GM18868 (cell line): ENCODE data around the gene ZBTB37.
"Not testable (repeated sequence)": the region's sequence is repeated elsewhere in the genome, so short reads cannot be mapped to it uniquely, and the experiment has no call there.

Experiments used
- ATAC-seq: cut with Tn5 transposase; IDR thresholded peaks from one replicate; pipeline ENCODE4 v1.9.1; 2021; ENCODE audit warnings: mild to moderate bottlenecking, moderate library complexity; ENCODE audit not compliant: unreplicated experiment

Gene ZBTB37, protein sequence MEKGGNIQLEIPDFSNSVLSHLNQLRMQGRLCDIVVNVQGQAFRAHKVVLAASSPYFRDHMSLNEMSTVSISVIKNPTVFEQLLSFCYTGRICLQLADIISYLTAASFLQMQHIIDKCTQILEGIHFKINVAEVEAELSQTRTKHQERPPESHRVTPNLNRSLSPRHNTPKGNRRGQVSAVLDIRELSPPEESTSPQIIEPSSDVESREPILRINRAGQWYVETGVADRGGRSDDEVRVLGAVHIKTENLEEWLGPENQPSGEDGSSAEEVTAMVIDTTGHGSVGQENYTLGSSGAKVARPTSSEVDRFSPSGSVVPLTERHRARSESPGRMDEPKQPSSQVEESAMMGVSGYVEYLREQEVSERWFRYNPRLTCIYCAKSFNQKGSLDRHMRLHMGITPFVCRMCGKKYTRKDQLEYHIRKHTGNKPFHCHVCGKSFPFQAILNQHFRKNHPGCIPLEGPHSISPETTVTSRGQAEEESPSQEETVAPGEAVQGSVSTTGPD

DNA sequence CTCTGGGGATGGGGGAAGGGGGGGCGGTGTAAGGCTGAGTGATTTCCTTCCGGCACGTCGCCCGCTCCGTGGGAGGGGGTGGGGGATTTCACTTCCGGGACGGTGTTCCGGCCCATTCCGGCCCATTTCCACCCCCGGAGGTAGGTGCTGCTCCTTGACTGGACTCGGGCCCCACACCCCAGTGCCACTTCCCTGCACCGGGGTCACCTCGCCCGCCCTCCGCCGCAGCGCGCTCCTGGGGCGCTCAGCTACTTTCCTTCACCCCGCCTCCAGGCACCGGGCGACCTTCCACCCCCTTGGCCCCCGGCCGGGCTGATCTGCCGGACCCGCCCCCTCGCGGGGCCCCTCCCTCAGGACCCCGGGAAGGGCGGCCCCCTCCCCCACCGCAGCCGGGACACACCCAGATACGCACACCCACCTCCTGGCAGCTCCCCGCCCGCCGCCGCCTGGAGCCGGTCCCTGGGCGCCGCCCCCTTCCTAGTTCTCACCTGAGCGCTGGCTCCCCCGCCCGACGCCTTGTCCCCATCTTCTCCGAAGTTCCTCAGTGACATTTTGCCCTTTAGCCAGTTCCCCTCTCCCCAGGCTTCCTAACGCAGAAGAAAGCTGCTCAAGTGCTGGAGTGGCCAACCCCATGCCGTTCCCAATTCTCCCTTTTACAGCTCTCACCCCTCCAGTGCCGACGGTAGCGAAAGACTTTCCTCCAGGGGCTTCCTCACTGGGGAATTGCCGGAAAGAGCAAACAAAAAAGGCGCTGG is at the start of gene ZBTB37:
Gene ZBTB37 (plus strand): TSS at position 115 of the 755 bp plus-strand sequence. CDS start 1,846 bp downstream, outside the sequence.
- ATAC-seq, result peak; percentile 63

DNA sequence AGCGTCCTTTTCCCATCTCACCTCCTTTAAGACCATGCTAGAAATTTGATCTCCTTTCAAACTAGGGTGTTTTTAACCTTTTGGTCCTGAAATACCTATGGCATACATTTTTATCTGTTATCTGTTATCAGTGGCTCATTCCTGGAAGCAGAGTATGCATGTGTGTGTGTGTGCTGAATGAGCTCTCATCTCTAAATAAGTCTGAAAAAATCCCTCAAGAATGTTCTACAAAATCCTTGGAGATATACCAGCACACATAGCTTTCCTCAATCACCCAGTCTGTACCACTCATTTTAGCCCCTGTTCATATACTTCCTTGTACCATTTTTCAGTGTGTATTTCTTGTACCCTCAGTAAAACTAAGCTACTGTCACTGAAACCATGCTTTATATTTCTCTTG is 49.7 kb upstream of the ZBTB37 start:
- ATAC-seq, result no peak

DNA sequence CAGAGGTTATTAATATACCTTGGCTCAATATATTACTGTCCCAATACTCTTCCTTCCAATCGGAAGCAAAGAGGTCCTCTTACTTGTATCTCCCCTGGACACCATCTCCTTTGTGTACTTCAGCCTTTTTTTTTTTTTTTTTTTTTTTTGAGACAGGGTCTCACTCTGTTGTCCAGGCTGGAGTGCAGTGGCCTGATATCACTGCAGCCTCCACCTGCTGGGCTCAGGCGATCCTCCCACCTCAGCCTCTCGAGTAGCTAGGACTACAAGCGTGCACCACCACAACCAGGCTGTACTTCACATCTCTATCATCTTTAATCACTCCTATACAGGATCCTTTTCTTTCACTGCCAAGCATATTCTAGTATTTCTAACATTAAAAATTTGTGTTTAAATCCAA is 46.5 kb upstream of the ZBTB37 start:
- no peak for ATAC-seq

DNA sequence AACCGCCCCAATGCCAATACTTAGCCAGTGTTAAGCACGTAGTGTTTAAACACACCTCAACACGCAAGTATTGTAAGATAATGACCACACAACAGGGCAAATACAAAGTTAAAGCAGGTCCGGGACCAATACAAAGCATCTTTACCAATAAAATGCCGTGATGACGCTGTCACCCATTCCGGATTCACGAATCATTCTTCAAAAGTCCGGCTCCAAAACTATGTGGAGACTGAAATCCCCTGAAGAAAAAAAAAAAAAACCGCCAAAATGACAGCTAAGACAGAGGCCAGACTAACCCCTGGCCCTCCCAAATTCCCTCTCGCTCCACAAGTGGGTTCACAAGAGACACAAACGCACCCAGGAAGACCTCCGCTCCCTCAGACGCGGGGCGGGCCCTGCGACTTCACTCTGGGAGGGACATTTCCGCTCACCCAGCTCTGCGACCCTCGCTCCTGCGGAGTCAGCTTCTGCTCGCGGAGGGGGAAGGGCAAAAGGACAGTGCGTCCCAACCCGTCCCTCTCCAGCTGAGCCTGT is 44.3 kb upstream of the ZBTB37 start:
- ATAC-seq, result peak; percentile 35

DNA sequence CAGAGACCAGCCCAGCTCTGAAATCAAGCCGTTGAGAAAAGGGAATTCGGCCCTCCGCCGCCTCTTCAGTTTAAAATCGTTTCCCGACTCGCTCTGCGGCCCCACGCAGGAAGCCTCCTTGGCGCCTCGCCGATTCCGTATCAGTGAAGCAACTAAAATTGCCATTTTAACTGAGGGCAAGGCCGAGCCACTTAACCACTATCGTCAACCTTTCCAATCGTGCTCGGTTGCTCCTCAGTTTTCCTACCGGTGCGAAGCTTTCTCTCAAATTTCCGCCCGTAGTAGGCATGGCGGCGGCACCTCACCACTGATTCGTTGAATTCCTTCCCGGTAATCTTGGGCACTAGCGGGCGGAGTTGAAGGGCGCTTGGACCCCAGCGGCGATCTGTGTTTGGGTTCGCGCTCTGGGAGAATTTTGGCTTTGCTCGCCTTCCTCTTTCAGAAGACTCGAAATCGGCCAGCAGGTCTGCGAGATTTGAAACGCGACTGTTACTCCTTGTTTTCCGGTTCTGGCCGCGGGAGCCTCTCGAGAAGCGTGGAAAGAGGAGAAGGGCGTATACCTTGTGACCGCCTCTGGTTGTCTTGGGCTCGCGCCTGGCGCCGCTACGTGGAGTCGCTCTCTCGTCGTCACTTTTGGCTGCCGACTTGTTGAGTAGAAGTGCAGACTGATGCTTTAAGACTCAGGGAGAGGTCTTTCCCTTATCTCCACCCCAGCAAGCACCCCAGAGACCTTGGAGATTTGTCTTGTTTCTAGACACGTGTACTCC is 43.7 kb upstream of the ZBTB37 start, which contains the start of the genes CENPL and DARS2:
Gene CENPL (minus strand): TSS at position 569 of the 767 bp plus-strand sequence. CDS start 13,584 bp downstream, outside the sequence.
Gene DARS2 (plus strand): TSS at position 359 of the 767 bp plus-strand sequence. CDS start 557 bp downstream, outside the sequence.
- ATAC-seq, result peak; percentile 81

DNA sequence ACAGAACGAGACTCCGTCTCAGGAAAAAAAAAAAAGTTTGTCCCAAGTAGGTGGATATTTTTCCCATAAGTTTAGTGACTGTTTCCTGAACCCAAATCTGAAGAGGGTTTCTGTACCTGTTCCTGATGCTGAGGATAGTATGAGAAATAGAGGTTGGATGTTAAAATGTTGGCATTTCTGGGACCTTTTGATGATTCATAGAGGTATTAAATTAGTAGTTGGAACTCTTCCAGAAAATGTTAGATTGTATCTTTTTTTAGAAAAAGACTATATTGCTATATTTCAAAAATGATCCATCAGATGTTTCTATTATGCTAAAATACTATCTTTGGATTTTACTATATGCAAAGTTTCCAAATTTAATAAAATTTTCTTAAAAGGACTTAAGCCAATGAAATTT is 40.6 kb upstream of the ZBTB37 start:
- no peak for ATAC-seq

DNA sequence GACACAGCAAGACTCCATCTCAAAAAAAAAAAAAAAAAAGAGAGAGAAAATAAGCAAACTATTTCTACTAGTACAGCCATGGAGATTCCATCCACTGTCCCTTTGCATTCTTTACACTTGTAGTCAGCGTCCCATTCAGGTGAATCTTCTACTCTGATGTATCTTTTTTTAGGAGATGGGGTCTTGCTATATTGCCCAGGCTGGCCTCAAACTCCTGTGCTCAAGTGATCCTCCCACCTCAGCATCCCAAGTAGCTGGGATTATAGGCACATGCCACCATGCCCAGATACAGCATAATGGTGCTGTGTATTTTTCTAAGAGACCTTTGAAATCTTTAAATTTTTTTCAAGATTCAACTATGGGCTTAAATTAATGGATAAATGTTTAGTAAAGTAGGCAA is 35.4 kb upstream of the ZBTB37 start:
- ATAC-seq, result no peak

DNA sequence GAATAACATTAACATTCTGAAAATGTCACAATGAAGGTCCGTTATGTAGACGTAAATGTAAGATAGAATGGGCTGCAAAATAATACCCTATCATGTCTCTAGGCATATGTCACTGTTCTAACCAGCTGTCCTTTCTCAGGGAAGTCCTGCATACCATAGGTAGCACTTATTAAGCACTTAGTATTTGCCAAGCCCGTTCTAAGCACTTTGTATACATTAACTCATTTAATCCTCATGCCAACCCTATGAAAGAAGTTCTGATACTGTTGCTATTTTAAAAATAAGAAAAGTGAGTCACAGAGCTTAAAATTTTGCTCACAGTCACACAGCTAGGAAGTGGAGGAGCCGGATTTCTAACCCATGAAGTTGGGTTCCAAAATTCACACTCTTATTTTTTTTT is 16.1 kb upstream of the ZBTB37 start:
- ATAC-seq, result no peak

DNA sequence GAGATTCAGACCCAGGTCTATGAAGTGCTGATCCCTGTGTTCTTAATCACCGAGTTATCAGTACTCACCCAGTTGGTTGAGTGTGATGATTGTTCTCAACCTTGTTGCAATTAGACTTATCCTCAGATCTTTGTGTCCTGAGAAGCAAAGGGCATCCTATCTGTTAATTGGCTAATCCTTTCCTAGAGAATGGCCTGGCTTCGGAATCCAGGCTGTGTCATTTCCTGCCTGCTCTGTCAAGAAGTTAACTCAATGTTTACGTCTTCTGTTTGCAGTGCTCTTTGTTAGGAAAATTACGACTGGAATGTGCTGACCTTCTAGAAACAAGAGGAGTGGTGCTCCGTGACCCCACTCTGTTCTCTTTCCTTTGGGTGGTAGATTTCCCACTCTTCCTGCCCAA is 15.1 kb upstream of the ZBTB37 start:
- no peak for ATAC-seq

DNA sequence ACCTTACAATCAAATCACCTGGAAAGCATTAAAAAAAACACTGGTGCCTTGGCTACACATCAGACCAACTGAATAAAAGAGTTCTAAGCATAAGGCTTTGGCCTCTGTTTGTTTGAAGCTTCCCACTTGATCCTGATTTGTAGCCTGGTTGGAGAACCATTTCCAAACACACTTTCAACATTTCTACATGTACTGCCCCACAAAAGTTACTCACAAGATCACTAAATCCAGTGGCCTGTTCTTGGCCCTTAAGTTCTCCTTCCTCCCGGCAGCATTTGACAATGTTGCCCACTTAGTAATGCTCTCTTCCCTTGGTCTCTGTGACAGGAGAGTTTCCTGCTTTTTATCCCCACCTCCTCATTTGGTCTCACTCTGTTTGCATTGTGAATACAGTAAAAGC is 12.2 kb upstream of the ZBTB37 start:
- ATAC-seq, result no peak

DNA sequence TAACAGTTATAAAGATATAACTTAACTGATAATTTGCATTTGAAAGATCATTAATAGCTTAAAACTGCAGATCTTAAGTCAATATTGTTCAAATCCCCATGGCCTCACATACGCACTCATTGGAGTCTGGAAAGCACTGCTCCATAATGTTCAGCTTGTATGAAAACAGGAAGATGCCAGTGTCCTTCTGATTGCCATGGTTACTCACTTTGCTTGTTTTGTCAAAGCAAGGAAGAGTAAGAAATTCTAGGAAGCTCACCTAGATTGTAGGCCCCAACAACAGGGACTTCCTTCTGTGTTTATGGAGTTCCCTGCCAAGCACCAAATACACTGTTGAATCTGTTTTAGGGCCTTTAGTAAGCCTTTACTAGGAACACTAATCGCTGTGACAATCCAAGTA is 11.3 kb upstream of the ZBTB37 start:
- no peak for ATAC-seq

DNA sequence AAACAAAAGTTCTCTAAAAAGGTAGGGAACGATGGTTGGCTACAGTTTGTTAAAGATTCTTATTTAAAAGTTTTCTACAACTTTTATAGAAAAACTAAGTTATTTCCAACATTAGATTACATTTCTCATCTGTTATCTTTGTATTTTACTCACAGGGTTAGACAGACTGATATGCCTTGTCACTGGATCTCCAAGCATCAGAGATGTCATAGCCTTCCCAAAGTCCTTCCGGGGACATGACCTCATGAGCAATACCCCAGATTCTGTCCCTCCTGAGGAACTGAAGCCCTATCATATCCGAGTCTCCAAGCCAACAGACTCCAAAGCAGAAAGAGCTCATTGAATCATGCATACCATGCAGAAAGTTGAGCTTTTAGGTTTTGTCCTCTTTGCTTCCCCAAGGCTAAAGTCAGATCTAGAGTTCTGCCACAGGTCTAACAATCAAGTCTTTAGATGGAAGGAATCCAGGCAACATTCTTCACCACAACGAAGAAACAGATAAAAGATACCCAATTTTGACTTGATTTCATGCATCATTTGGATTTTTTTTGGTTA is 10.7 kb upstream of the ZBTB37 start:
- no peak for ATAC-seq

DNA sequence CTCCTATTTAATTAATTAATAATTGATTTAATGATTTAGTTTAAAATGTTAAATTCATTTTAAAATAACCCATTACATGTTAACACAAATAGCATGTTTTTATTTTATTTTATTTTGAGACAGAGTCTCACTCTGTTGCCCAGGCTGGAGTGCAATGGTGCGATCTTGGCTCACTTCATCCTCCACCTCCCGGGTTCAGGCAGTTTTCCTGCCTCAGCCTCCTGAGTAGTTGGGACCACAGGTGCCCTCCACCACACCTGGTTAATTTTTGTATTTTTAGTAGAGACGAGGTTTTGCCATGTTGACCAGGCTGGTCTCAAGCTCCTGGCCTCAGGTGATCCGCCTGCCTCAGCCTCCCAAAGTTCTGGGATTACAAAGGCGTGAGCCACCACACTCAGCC is 8.6 kb upstream of the ZBTB37 start:
- ATAC-seq, result not testable (repeated sequence)

DNA sequence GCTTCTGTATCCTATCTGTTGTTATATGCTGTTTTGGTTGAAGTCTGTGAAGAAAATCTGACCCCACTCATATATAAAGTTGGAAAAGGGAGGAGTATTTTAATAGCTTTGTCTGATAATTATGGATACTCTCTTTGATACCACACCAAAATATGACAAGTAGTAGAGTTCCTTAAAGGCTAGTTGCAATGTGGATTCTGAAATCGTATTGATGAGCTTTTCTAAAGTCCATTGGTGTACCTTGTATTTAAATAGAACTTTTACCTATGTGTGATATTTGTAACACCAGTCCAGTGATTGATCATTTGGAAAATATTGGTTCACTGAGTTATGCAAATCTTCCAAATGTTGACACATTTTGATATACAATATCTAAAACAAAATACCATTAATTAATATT is 8.1 kb upstream of the ZBTB37 start:
- ATAC-seq, result no peak

DNA sequence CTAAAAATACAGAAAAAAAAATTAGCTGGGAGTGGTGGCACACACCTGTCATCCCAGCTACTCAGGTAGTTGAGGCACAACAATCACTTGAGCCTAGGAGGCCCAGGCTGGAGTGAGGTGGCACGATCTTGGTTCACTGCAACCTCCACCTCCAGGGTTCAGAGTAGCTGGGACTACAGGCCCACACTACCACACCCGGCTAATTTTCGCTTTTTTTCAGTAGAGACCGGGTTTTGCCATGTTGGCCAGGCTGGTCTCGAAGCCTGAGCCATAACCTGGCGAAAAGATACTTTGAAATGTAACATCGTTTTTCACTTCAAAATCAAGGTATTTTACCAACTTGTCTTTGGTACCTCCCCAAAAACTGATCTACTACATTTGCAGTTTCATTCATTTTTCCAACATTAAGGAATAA is 6.4 kb upstream of the ZBTB37 start:
- ATAC-seq, result no peak

DNA sequence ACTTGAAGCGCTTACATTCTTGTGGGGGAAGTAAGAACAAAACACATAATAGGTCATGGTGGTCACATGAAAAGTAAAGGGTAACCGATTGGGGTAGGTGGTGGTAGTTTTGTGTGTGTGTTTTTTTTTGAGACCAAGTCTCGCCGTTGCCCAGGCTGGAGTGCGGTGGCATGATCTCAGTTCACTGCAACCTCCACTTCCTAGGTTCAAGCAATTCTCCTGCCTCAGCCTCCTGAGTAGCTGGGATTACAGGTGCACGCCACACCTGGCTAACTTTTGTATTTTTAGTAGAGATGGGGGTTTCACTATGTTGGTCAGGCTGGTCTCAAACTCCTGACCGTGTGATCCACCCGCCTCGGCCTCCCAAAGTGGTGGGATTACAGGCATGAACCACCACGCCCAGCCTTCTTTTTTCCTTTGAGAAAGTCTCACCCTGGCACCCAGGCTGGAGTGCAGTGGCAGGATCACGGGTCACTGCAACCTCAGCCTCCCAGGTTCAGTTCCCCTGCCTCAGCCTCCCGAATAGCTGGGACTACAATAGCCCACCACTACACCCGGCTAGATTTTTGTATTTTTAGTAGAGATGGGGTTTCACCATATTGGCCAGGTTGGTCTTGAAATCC is 5.9 kb upstream of the ZBTB37 start:
- ATAC-seq, result not testable (repeated sequence)

DNA sequence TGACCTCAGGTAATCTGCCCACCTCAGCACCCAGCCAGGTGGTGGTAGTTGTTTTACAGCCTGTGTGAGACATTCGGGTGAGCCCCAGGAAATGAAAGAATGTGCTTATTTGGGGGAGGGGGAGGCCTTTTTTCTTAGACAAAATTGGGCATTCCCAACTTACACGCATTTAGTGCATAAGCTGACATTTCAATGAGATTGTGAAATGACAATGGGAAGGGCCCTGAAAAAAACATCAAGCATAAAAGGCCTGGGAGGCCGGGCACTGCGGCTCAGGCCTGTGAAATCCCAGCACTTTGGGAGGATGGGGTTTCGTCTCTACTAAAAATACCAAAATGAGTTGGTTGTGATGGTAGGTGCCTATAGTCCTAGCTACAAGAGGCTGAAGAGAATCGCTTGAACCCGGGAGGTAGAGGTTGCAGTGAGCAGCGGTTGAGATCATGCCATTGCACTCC is 5.4 kb upstream of the ZBTB37 start:
- ATAC-seq, result no peak

DNA sequence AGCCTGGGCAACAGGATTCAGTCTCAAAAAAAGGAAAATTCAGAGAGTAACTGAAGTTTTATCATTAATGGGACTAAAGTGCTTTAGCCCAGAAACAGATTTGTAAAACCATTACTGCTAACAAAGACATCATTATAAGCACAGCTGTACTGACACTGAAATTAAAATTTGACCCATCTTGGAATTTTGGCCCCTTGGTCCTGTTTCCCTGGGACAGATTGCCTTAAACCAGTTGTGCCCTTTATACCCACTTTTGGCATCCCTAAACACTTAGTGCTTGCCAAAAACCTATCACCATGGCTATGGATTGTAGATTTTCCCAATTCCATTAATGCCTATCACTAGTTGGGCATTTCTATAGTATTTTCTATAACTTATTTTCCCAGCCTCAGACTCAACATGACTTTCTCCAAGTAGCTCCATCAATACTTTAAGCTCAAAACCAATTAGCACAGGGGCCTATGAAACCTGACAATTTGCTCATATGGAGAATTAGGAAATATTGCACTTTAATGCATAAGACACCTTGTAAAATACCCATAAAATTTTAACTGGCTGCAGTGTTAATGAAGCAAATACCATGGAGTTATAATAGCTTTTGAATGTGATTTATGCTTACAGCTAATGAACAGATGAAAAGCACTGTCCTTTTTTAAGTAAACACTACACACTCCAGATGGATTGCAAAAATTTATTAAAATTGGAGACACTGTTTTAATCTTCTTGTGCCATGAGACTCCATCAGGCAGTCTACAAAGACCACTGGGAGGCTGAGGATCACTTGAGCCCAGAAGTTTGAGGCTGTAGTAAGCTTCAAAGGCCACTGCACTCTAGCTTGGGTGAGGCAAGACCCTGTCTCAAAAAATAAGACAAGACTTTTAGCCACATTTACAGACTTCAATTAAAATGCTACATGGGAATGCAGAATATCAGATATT is 4.7 kb upstream of the ZBTB37 start:
- ATAC-seq, result no peak
